GM18868 (cell line): ENCODE data around the gene ZNF496.
"Not testable (repeated sequence)": the region's sequence is repeated elsewhere in the genome, so short reads cannot be mapped to it uniquely, and the experiment has no call there.

Experiments used
- ATAC-seq: cut with Tn5 transposase; IDR thresholded peaks from one replicate; pipeline ENCODE4 v1.9.1; 2021; ENCODE audit warnings: mild to moderate bottlenecking, moderate library complexity; ENCODE audit not compliant: unreplicated experiment

The ZNF496 gene

DNA sequence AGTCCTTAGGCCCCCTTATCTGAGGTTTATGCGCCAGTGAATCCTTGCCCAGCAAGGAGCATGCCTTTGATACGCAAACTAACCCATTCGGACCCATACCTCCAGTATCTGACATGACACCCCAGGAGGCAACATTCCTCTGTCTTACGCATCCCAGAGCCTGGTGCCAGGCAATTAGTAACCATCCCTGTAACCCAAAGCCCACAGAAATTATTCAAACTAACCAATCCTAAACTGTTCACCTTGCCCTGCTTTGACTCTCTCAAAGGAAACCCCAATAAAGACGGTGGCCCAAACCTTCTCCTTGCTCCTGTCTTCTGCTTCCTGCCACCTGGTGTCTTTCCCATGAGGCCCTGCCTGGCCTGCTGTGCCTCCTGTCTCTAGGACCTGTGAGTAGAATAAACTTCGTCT lies 36.4 kb downstream of the ZNF496 start:
- ATAC-seq: no peak

DNA sequence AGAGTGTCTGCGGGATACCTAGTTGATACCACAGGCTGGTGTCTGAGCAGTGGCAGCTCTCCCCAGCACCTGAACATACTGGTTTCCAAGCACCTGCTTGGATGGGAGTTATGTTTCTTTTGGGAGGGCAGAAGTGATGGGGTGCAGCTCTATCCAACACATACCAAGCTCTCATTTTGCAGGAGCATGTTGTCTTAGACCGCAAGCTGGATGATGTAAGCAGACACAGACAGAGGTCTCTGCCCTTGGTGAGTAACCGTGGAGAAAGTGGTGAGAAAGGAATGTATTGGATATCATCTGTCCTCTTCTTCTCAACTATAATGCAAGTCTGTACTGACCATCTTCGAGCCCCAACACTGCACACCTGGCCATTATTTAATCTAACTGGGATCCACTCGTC lies 37.4 kb downstream of the ZNF496 start:
- ATAC-seq: no peak

DNA sequence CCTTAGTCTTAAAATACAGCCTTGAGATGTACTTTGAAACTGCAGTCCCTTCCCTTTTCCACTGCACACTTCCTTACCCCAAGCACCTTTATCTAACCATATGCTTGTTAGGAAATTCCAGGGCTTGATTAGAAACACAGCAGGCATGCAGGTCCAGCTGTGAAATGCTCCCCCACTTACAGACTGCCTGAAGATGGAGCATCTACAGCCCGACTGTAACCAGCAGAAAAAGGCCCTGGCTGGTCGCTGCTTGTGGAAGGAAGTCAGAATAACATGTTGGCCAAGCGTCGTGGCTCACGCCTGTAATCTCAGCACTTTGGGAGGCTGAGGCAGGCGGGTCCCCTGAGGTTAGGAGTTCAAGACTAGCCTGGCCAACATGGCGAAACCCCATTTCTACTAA lies 38.6 kb downstream of the ZNF496 start:
- no peak for ATAC-seq

DNA sequence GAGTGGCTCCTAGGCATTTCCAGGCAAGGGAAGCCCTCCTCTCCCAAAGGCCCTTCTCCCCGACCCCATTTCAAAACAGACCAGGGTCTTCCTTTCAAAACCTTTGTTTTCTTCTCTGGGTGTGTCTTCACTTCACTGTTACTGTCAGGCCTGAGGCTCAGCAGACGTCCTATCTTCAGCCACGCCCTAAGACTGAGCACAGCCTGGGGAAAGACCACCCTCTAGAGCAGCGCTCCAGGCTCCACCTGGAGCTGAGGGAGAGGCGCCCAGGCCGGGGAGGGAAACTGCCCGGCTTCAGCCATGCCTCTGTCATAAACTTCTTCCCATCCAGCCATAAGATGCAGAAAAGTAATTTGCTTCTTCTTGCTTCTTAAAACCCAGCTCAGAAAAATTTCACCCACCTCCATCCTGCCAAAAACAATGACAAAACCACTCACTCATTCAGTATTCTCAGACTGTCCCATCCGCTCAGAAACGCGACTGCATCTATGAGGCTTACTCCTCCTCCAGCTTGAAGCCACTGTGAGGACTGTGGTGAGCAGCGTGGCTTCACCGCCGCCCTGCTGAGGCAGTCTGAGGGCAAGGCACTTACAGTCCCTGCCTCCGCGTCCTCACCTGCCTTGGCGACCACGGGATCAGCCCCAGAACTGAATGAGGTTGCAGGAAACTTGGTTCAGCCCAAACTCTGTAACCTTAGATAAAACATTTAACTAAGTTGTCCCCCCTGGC lies 39.7 kb downstream of the ZNF496 start:
- no peak for ATAC-seq

DNA sequence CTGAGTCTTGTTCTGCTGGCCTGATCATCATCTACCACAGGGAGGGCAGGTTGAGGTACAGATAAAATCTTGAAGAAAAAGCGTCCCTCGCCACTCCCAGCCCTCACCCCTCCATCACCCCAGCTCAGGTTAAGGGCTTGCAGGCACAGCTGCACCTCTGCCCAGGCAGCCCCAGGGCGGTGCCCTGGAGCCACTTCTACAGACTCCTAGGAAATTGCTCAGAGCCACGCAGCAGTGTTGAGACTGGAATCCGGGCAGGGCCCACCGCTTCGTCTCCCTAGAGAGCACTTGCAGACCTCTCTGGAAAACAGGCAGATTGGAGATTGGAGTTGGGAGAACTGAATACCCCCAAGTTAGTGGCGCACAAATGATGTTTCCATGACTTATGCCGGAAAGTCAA lies 40.5 kb downstream of the ZNF496 start:
- ATAC-seq: no peak

DNA sequence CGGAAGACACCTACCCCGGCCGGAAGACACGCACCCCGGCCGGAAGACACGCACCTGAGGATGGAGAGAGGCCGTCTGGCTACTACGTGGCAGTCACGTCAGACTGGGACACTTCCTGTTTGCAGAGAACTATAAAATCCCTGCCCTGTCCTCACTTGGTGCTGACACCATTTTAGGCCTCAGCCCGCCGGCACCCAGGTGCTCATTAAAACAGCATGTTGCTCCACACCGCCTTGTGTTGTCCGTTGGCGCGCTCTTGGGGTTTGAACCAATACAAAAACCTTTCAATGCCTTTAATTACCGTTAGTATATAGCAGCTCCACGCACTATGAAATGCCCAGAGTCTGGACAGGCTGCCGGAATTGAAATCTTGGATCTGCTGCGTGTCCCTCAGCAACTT lies 41.1 kb downstream of the ZNF496 start:
- ATAC-seq: no peak

DNA sequence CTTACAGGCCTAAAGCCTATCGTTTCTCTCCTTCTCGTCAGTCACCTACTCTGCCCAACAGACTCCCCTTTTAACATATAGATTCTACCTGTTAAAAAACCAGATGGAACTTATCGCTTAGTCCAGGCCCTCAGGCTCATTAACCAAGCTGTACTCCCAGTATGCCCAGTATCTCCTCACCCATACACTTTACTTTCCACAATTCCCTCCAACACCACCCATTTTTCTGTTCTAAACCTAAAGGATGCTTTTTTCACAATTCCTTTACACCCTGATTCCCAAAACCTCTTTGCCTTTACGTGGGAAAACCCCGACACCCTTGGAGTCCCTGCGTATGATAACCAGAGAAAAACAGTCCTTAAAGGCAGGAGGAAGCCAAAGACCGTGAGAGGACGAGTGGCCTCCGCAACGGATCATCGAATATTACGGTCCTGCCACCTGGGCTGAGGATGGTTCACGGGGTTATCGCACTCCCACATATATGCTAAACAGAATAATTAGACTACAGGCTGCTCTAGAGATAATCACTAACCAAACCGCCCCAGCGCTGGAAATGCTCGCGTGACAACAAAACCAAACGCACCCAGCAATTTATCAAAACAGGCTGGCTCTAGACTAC lies 42.3 kb downstream of the ZNF496 start:
- ATAC-seq: not testable (repeated sequence)

DNA sequence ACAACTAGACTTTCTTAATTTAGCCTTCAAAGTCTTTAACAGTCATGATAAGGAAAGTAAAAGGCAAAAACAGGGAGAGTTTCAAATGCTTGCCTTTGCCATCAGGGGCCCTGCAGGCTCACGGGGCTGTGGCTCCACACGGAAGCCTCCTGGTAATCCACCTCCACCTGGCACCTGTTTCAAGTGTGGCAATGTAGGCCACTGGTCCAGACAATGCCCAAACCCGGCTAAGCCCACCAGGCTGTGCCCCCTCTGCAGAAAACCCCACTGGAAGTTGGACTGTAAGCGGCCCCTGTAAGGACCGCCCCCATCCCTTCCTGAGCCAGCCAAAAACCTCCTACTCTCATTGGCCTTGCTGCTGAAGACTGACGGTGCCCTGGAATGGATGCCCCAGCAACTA lies 43.3 kb downstream of the ZNF496 start:
- no peak for ATAC-seq

DNA sequence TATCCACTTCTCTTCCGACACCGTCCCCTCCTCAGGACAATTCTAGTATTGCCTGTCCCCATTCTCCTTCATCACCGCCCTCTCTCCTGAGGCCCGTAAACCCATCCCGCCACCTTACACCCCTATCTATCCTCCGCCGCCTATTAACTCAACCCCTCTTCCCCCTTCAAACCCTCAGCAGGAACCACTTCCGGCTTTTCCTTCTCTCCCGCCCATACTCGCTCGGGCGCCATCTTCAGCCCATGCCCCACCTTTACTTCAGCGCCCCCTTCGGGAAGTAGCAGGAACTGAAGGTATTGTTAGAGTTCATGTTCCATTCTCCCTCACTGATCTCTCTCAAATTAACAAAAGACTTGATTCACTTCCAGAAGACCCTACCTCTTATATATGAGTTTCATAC lies 44.2 kb downstream of the ZNF496 start:
- ATAC-seq: no peak

DNA sequence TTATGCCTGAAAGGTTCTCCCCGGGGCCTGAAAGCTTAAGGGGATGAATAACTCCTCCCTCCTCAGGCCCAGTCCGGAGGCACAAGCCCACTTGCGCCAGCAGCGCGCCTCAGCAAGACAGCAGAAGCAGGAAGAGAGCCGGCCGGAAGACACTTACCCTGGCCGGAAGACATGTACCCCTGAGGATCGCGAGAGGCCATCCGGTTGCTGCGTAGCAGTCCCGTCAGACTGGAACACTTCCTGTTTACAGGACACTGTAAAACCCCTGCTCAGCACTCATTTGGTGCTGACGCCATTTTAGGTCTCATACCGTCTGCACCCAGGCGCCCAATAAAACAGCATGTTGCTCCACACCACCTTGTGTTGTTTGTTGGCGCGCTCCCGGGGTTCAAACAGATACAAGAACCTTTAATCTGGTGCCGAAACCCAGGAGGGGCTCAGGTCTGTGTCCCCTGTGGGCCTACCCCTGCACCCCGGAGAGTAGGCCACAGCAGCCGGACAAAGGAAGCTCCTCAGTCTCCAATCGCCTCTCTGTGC lies 45.5 kb downstream of the ZNF496 start:
- no peak for ATAC-seq

DNA sequence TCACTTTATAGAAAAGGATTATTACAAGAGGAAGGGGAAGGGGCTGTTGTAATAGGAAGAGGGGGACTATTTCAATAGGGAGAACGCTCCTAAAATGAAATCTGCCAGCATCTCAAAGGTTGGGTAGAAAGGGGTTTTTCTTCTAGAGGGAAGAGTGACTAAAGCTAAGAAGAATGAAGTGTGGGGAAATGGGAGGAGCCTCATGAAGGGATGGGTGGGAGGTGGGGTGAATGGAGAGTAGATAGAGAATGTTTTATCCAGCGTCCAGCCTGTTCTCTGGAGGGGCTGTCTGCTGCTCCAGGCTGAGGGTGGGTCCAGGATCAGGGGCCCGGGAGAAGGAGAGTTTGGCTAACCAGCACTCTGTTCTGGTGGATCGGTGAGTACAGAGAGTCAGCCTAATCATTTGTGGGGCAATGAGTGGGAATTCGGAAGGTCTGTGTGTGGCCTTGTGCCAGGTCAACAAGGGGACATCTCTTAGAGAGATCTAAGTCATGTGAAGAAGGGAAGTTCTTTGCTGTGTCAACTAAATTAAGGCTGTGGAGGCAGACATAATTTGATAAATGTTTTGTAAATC lies 50.6 kb downstream of the ZNF496 start:
- no peak for ATAC-seq

DNA sequence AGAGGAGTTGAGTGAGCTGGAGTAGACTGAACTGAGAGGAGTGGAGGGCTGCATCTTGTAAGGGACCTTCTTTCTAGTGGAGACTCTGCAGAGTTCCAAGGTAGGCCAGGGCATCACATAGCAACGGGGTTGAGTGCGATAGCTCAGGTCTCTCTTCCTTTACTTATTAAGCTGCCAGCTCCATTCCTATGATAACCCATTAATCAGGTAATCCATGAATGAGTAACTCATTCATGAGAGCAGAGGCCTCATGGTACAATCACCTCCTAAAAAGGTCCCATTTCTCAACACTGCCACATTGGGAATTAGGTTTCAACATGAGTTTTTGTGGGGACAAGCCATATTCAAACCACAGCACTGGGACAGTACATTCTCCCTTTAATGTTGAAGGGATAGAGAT lies 54.5 kb downstream of the ZNF496 start:
- ATAC-seq: no peak

DNA sequence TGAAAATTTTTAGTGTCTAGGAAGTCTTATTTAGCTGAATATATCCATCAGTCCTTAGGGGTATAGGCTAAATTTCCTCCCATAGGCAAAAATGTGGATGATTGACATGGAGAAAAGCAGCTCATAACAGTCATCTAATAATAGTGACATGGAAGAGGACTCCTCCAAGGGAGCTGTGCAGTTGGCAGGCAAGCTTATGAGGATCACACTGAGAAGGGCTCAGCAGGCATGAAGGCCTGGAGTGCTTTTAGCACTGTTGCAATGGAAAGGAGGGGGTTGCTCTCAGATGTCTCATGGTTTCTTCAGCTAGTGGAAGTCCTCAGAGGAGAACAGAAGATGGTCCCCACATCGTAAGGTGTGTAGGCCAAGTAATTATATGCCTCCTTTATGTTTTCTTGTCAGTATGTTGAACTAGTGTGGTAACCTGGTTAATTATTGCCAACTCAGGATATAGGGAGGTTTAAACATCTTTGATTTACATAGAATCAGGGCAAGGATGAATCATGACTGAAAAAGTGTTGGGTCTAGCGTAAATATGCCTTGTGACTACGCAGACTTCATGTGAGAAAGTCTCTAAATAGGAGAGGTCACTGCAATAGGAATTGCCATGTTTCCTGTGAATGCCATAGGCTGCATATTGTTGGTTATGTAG lies 56.9 kb downstream of the ZNF496 start:
- ATAC-seq: no peak

DNA sequence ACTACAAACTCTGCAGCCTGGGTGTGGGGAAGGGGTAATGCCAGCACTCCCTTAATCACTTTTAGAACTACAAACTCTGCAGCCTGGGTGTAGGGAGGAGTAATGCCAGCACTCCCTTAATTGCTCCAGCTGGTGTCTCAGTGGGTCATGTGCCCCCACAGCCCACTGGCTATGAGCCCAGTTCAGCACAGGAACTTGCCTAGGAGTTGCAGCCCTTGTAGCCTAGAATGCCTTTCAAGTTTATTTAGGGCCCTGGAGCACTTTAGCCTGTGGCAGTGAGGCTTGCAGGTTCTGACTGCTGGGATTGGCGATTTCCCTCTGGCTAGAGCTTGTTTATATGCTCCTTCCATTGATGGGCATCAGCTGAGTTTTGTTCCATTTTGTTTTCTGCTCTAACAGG lies 58.7 kb downstream of the ZNF496 start:
- ATAC-seq: no peak

DNA sequence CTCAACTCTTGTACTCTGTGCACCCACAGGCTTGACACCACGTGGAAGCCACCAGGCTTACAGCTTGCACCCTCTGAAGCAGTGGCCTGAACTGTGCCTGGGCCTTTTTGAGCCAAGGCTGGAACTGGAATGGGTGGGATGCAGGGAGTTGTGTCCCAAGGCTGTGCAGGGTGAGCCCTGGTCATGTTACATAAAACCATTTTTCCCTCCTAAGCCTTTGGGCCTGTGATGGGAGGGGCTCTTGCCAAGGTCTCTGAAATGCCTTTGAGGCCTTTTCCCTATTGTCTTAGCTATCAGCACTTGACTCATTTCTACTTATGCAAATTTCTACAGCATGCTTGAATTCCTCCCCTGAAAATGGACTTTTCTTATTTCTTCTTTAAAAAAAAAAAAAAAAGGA lies 61.7 kb downstream of the ZNF496 start:
- ATAC-seq: no peak

DNA sequence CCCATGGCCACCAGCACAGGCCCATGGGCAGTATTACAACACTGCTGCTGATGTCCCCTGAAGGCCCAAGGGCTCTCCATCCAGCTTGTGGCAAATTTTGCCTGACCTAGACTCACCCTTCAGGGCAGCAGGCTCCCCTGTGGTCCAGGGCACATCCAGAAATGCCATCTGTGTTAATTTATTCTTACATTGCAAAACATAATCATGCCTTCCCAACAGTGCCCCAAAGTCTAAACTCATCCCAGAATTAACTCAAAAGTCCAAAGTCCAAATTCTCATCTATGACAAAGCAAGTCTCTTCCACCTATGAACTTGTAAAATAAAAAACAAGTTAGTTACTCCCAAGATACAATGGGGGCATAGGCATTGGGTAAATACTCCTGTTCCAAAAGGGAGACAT lies 62.5 kb downstream of the ZNF496 start:
- ATAC-seq: no peak

DNA sequence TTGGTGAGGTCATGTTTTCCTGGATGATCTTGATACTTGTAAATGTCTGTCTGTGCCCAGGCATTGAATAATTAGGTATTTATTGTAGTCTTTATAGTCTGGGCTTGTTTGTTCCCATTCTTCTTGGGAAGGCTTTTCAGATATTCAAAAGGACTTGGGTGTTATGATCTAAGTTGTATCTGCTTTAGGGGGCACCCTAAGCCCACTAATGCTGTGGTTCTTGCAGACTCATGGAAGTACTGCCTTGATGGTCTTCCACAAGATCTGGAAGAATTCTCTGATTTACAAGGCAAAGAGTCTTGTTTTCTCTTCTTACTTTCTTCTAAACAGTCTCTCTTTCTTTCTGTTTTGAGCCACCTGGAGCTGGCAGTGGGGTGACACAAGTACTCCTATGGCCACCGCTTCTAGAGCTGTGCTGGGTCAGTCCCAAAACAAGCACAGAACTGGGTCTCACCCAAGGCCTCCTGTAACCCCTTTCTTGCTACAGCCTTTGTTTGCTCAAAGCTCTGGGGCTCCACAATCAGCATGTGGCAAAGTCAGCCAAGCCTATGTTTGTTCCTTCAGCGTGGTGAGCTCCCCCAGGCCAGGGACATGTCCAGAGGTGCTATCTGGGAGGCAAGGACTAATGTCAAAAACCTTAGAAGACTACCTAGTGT lies 63.1 kb downstream of the ZNF496 start:
- ATAC-seq: no peak

DNA sequence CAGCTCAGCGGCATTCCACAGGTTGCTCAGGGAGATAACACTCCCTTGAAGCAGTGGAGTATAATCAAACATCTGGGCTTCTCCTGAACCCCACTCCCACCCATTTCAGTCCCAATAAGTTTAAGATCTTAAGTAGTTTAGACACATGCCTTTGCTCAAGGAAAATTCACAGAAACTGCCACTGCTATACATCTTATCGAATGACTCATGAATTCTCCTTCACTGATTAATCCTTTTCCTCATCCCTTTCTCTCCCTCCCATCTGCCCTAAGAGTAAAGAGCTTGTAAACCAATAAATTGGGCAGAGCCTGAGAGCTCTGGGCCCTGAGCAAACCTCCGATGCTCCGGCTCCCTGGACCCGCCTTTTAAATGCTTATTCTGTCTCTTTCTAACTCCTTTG lies 65.6 kb downstream of the ZNF496 start:
- ATAC-seq: no peak

DNA sequence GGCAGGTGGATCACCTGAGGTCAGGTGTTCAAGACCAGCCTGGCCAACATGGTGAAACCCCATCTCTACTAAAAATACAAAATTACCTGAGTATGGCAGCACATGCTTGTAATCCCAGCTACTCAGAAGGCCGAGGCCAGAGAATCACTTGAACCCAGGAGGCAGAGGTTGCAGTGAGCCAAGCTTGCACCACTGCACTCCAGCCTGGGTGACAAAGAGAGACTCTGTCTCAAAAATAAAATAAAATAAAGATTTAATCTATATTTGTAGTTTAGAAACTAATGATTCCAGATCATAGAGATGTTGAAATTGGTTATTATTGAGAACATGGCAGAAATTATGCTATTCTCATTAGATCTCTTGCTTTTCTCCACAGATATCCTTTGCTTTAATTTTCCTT lies 75.9 kb downstream of the ZNF496 start, which contains the start of gene VN1R5:
Gene VN1R5, plus strand, starts transcription at position 301 of the 400 bp plus-strand sequence.
- not testable (repeated sequence) for ATAC-seq

DNA sequence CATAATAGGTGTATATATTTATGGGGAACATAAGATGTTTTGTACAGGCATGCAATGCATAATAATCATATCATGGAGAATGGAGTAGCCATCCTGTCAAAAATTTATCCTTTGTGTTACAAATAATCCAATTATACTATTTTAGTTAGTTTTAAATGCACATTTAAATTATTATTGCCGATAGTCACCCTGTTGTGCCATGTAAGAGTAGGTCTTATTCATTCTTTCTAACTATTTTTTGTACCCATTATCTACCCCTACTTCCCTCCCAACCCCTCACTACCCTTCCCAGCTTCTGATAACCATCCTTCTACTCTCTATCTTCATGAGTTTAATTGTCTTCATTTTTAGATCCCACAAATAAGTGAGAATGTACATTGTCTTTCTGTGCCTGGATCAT lies 84.1 kb downstream of the ZNF496 start:
- ATAC-seq: no peak
